NCI-H1092 (cell line): Measurements from ENCODE around the gene PDE10A.
"Not testable (repeated sequence)": the region's sequence is repeated elsewhere in the genome, so short reads cannot be mapped to it uniquely, and the experiment has no call there.

Source experiments
- DNase-seq: peaks from one replicate; lab custom pipeline; 2025; lab: John Stamatoyannopoulos, UW

The PDE10A gene

DNA sequence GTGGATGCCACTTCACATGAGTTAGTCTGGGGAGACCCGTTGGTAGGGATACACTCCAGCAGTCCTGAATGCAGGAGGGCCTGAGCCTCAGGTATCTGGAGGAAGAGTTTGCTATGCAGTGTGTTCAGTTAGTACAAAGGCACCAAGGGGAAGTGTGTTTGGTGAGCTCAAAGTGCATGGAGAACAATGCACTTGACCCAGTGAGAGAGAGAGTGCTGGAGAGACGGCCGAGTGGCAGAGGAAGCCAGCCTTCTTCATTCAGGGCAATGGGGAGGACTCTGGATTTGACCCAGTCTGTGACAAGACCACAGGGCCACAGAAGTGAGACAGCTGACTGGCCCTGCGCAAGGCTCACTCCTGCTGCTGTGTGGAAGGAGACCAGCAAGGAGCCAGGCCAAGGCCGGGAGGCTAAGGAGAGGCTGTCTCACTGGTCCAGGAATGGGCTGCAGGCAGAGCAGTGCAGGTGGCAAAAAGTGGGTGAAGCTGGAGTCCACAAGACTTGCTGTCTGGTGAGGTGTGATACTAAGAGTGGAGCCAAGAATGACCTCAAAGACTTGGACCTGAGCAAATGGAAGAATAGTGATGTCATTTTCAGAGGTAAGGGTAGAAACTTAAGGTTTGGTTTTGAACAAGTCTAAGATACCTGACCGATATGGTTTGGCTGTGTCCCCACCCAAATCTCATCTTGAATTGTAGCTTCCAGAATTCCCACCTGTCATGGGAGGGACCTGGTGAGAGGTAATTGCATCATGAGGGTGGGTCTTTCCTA lies 38.0 kb downstream of the PDE10A start:
- DNase-seq = no peak

DNA sequence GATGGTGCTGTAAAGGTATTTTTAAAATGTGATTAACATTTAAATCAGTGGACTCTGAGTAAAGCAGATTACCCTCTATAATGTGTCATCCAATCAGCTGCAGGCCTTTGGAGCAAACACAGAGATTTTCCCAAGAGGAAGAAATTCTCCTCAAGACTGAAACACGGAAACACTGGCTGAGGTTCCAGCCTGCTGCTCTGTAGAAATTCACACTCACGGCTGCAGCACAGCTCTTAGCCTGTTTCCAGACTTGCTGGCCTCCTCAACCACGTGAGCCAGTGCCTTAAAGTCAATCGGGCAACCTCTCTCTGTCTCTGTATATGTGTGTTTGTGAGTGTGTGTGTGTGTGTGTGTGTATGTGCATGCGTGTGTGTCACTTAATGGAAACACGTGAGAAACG lies 41.1 kb downstream of the PDE10A start:
- no peak for DNase-seq

DNA sequence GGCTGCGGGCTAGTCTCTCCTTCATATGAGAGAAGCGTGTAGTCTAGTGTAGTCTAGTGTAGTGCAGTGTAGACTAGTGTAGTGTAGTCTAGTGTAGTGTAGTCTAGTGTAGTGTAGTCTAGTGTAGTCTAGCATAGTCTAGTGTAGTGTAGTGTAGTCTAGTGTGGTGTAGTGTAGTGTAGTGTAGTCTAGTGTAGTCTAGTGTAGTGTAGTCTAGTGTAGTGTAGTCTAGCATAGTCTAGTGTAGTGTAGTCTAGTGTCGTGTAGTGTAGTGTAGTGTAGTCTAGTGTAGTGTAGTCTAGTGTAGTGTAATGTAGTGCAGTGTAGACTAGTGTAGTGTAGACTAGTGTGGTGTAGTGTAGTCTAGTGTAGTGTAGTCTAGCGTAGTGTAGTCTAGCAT lies 44.1 kb downstream of the PDE10A start:
- not testable (repeated sequence) for DNase-seq

- no peak for DNase-seq
Observed at GRCh38 chr6:165618241-165618640, 44.8 kb downstream of the PDE10A start.

DNA sequence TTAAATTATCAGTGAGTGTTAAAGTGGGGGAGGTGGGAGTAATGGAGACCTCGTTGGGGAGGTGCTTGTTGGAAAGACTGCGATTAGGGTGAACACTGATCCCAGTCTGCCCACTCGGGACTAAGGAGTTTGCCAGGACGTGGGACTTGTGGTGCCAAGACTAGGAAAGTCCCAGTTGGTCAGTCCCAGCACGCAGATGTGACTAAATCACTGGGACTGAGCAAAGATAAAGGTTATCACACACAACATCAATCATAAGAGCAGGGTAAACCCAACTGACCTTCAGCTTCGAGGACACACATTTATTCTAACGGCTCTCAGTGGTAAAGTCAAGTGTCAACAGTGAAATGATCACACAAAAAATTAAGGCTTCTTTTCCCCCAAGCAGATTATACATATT lies 45.5 kb downstream of the PDE10A start:
- no peak for DNase-seq

GRCh38 chr6:165616116-165616515 lies 46.9 kb downstream of the PDE10A start:
- DNase-seq = no peak

DNA sequence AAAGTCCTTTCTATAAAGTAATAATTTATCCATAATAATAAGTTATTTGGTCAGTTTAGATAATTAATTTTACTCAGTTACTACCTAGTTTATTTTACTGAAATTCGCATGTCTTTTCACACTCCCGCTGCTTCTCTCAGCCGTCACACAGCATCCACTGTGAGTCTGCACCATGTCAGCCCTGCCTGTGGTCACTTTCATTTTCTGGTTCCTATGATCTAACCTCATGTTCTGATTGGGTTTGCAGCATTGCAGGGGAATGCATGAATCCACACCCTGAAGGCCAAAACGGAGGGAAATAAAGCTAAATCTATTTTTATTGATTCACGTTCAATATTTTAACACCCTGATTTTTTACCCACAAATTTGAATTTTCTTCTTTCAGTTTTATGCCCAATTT lies 47.4 kb downstream of the PDE10A start:
- DNase-seq = no peak

DNA sequence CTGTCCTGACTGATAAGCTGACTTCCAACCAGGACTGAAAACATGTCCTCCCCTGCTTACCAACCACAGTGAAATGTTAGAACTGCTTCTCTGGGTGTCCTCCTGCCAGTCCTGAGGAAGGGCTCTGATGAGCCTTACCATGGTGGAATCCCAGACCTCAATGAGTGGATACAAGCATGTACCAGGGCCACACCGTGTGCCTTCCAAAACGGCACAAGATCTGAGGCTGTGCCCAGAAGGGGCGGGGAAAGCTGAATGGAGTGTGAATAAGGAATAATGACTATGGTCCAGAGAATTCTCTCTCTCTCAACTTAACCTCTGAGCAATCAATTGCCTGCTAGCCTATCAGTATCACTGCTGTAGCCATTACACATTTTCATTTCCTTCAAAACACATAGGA lies 51.7 kb downstream of the PDE10A start:
- no peak for DNase-seq

- DNase-seq = not testable (repeated sequence)
Observed at GRCh38 chr6:165608577-165608976, 54.5 kb downstream of the PDE10A start.

DNA sequence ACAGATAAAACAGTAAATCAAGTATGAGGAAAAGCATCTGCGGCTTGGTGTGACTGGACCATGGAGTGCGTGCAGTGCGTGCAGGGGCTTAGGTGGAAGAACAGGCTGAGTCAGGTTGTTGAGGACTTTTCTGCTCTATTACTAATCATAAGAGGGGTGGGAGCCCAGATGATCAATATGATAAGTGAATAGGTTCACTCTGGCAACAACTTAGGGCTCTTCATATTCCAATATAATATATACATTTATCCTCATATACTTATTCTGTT lies 56.4 kb downstream of the PDE10A start:
- DNase-seq = no peak

- no peak for DNase-seq
Observed at GRCh38 chr6:165605901-165606739, 56.9 kb downstream of the PDE10A start.

GRCh38 chr6:165605182-165605875 lies 57.7 kb downstream of the PDE10A start:
- DNase-seq = no peak

DNA sequence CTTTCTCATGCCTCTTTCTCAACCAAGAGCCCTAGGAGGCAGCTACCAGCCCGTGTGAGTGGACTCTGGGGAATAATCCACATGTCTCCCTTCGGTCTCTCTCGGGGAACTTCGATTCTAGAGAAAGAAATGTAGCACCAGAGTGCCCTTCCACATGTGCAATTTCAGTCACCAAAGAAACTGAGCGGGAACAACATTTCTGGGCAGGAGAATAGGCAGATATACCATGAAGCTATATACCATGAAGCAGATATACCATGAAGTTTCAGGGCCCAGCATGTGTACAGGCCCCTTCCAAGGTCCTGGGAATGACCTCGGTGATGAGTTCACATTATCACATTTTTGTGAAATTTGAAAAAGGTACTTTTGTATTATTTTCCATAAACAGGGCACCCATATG lies 60.8 kb downstream of the PDE10A start:
- no peak for DNase-seq

DNA sequence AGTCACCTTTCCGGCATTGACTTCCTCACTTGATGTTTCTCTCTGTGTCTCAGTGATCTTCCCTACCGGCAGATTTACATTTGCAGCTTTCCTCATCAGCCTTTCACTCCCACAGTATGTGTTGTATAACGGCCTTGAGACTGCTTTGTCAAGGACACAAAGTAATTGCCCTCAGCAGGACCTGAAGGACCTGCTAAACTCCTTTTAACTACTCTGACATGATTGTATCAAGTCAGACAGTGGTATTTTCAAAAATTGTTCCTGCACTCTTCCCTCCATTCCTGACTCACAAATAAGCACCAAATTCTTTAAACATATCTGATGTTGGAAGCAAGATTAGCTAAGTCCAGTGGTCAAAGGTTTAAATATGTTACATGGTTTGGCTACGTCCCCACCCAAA lies 62.4 kb downstream of the PDE10A start:
- no peak for DNase-seq

DNA sequence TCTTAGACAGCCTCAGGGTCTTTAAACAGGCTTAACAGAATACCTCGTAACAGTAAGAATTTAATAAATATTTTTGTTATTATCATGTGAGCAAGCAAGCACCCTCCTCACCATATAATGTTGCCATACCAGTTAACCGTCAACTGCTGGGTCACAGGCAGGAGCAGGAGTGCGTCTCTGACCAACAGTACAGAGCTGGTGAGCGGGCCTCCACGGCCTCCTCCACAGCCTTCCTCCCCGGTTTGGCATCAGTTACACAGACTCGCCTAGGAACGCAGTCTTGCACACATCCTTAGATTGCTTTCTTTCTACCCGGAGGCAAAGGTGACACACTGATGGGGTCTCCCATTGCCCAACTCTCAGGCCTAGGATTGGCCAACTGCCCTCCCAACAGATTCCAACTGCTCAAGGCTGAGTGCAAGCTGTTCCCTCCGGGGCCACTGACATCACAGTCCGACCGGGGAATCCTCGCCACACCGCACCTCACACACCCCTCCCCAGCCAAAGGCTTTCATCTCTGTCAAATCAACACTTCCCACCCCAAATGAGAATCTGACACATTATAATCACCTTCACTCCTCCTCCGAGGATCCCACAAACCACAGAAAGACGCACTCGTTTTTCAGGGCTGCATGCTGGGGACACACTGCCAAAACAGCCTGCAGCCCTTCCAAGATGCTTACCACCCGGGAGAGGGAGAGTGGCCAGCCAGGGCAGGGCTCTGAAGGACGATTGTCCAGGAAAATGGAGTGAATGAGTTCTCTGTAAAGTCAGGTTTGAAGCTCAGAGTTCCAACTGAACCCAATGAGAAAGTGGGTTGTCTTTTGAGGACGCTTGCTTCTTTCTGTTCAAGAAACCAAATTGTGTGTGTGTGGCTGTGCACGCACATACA lies 63.2 kb downstream of the PDE10A start:
- DNase-seq = no peak

DNA sequence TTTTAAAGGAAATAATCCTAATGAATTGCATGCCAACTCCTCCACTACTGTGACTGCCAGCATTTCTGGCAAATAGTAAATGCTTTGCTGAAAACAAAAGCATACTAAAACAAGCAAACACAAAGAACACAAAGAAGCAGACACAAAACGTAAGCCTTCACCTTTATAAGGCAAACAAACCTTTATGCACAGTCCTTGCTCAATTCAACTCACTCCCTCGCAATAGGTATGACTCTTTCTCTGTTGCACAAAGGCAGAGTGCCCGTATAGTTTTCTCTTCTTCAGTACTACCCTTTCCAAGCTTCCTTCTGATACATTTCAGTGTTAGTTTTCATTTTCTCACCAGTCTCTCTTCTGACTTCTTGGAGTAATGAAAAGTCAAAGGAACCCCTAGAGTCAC lies 63.9 kb downstream of the PDE10A start:
- DNase-seq = no peak

GRCh38 chr6:165597821-165598220 lies 65.2 kb downstream of the PDE10A start:
- DNase-seq = no peak

DNA sequence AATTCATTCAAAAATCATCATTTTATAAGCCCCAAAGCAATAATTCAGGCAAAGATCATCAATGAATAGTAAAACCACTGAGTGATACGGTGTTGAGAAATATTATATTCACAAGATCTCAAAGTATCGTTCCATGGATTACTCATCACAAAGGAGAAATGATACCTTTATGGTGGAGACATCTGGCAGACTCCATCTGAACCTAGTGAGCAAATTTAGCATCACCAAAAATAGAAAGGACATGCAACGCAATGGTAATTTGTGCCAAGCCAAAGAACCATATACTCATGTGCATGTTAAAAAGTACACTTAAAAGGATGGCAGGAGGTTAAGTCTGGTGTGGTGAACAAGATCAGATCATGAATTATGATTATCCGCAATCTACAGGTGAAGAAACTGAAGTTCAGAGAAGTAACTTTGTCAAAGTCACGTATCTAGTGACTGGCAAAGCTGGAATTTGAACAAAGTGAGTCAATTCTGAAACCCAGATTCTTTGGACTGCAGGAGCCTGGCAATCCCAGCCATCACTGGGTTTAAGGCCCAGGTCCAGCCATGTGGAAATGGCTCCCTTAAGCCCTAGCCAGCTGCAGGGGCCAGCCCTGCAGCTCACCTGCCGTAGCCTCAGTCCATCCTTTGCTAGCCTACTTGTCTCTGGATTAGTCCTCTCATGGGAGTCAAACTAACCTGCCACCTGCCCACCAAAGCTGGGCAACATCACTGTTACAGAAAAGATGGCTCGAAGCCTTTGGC lies 68.3 kb downstream of the PDE10A start:
- DNase-seq = no peak

GRCh38 chr6:165592947-165593346 lies 70.1 kb downstream of the PDE10A start:
- not testable (repeated sequence) for DNase-seq

- no peak for DNase-seq
Observed at GRCh38 chr6:165588515-165588914, 74.5 kb downstream of the PDE10A start.

GRCh38 chr6:165587206-165587605 lies 75.8 kb downstream of the PDE10A start:
- DNase-seq = no peak
